Body of pancreas (tissue), 4 donors: ENCODE data around the gene DDHD1. TPM values are rescaled to one million over a fixed set of nuclear protein-coding genes. Genes with fewer than 3 reads are reported as not detected.
A peak's percentile ranks its signal among the peaks of the same experiment; 100 is the strongest.

Experiments
- ATAC-seq: fragments of 150-250 bp; one replicate; pipeline ENCODE4 v1.9.1; 2016
- DNase-seq, 4 donors: peaks; one replicate each; pipeline ENCODE4 v3.0.0-alpha.2; 2019
- H3K27ac ChIP-seq, 4 donors: fragments of 200-600 bp; sonication (generic); 1 replicate in 3 of 4; 2 replicates in 1 of 4; pipeline versions ENCODE4 v1.5.1 to v1.6.1; 2016 to 2019; ENCODE audit warnings: mild to moderate bottlenecking in 1 of 4, mixed read lengths in 1 of 4, moderate library complexity in 1 of 4
- H3K27me3 ChIP-seq, 2 donors: fragments of 200-600 bp; sonication (generic); one replicate each; pipeline ENCODE4 v1.6.0; 2016; ENCODE audit warnings: mild to moderate bottlenecking in 1 of 2
- H3K36me3 ChIP-seq, 2 donors: fragments of 200-600 bp; sonication (generic); replicated peaks in 1 of 2; 2 replicates each; pipeline ENCODE4 v1.5.1; 2016; ENCODE audit warnings: low read depth in 2 of 2; ENCODE audit not compliant: insufficient read depth in 1 of 2
- H3K4me1 ChIP-seq: fragments of 200-600 bp; sonication (generic); one replicate; pipeline ENCODE4 v1.6.0; 2016
- H3K4me3 ChIP-seq, 2 donors: fragments of 200-600 bp; sonication (generic); 1 replicate in 1 of 2; 2 replicates in 1 of 2; pipeline ENCODE4 v1.5.1; 2016 to 2019
- H3K9me3 ChIP-seq, 3 donors: fragments of 200-600 bp; sonication (generic); 1 replicate in 2 of 3; 2 replicates in 1 of 3; pipeline ENCODE4 v1.5.1; 2016
- POLR2A ChIP-seq, 3 donors: fragments of 450-650 bp; IDR thresholded peaks; one replicate each; pipeline ENCODE4 v1.6.1; 2016; ENCODE audit warnings: antibody characterized with exemption in 3 of 3, mild to moderate bottlenecking in 2 of 3
- WGBS, 2 donors: methylation state at CpG; one replicate each; pipeline ENCODE4 v1.1.5; 2017; 5-methylcytosine and 5-hydroxymethylcytosine counted together
- intact Hi-C: fragments of 100-400 bp; cut with DNase I; formaldehyde crosslinking; loops from one replicate; pipeline ENCODE4 v1.15.1; 2023
- total RNA-seq, 2 donors: library from RNA; depleted of rRNA; stranded (reverse); fragments of >200 nt; gene quantifications; one replicate each; pipeline ENCODE4 v1.1.0, GENCODE V29; 2016
- TF ChIP-seq, protein P1 (sequence below), 7 experiments: fragments of 450-650 bp in 4 of 7; fragments of 200-600 bp in 3 of 7; sonication (generic) in 3 of 7; IDR thresholded peaks; one replicate each; pipeline ENCODE4 v1.5.1; 2016 to 2019; ENCODE audit warnings: antibody characterized with exemption in 7 of 7

The DDHD1 gene
- total RNA-seq, result 10 to 100 TPM in 1 of 2 donors, 1 to 10 TPM in 1; 7.6 to 22.6 TPM

DNA sequence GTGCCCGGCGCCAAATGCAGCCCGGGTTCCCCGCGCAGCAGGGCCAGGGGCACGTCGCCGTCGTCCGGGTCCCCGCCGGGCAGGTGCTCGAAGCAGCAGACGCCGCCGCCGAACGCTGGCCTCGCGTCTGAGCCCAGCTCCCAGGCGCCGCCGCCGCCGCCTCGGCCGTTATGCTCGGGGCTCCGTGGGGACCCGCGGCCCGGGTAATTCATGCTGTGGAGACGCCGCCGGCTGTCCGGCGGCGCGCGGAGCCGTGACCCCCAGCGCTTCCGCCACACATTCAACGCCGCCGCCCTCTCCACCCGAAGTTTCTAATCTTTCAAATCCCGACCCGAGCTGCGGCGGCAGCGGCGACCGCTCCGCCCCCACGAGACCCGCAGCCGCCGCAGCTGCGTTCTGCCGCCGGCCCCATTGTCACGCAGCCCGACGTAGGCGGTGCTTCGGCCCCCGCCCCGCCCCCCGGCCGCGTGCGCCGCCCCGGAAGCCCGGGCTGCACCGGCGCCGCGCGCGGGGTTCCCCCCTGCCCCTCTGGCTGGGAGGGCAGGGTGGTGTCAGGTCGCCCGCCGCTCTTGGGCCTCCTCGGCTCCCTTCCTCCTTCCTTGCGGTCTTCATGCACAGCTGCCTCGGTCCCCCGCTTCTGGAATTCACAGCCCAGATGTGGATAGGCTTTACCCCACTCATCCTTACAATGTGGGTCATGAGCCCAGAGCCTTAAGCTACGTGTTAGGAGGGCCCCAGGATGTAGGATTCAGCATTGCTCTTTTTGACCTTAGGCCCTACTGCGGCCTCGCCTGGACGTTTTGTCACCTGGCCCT lies at the start of gene DDHD1:
DDHD1 (minus strand) TSS at position 437 of the 815 bp plus-strand sequence; CDS start at position 212, 225 bp downstream.
- TF ChIP-seq, protein P1, sequence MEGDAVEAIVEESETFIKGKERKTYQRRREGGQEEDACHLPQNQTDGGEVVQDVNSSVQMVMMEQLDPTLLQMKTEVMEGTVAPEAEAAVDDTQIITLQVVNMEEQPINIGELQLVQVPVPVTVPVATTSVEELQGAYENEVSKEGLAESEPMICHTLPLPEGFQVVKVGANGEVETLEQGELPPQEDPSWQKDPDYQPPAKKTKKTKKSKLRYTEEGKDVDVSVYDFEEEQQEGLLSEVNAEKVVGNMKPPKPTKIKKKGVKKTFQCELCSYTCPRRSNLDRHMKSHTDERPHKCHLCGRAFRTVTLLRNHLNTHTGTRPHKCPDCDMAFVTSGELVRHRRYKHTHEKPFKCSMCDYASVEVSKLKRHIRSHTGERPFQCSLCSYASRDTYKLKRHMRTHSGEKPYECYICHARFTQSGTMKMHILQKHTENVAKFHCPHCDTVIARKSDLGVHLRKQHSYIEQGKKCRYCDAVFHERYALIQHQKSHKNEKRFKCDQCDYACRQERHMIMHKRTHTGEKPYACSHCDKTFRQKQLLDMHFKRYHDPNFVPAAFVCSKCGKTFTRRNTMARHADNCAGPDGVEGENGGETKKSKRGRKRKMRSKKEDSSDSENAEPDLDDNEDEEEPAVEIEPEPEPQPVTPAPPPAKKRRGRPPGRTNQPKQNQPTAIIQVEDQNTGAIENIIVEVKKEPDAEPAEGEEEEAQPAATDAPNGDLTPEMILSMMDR (IDR thresholded peaks at IDR 0.05), result no peak
- peak; percentile 51 to 84 (median 77) for TF ChIP-seq POLR2A (IDR thresholded peaks at IDR 0.05)
- ATAC-seq (peak; percentile 94), DNase-seq (peak; percentile 76 to 85 (median 78))
- Histone ChIP-seq H3K27me3 (no peaks in the 10 kb centered on the region), H3K27ac (peak within 1 kb of the TSS in 3 of 4 donors; percentile 75 to 88 (median 83)), H3K4me3 (peak within 1 kb of the TSS; percentile 58 to 81), H3K36me3 (no peaks in the 10 kb centered on the region), H3K4me1 (peaks cover 14% of the 10 kb centered on the region), H3K9me3 (no peaks in the 10 kb centered on the region)
- whole genome bisulfite sequencing, 2 donors, result 1 to 15% methylated on average over 5 to 68 of the region's 93 CpGs
- intact Hi-C loops, result no loop called here

DNA sequence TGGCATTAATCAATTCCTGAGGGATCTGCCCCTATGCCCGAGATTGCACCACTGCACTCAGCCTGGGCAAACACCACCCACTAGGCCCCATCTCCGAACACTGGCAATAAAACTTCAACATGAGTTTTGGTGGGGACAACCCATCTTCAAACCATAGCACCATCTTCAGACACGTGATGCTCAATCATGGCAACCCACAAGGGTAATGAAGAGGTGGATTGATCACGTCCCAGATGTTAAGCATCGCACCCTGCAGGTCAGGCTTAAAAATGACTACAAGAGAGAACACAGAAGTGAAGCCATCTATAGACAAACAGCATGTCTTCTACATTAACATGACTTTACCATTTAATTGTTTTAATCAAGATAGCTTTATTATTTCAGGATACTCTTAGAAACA lies 42.8 kb upstream of the DDHD1 start:
- H3K9me3 ChIP-seq, result no peaks in the 10 kb centered on the region
- intact Hi-C loops, result no loop called here
- WGBS, 2 donors, result 83 to 85% methylated on average over 5 of the region's 5 CpGs
- DNase-seq (no peak), ATAC-seq (no peak)
- H3K27me3 ChIP-seq, result no peaks in the 10 kb centered on the region
- H3K27ac ChIP-seq, result no peak overlapping the region
- TF ChIP-seq, protein P1 (IDR thresholded peaks at IDR 0.05), result no peak
- TF ChIP-seq POLR2A (IDR thresholded peaks at IDR 0.05), result no peak
- H3K4me1 ChIP-seq, result peaks cover 7% of the 10 kb centered on the region
- H3K4me3 ChIP-seq, result no peak overlapping the region
- no peaks in the 10 kb centered on the region for H3K36me3 ChIP-seq

DNA sequence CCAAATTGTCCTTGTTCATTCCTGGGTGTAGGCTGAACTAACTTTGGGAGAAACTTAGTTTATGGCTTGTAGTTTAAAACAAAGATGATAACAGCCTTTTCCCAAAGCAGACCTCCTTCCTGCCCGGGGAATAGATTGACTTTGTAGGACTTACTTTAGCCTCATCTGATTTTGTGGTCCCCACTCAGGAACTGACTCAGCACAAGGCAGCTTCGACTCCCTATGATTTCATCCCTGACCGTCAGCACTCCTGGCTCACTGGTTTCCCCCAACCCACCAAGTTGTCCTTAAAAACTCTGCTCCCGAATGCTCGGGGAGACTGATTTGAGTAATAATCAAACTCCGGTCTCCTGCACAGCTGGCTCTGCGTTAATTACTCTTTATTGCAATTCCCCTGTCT lies 40.1 kb upstream of the DDHD1 start:
- ATAC-seq, result no peak
- intact Hi-C loops, result no loop called here
- no peak overlapping the region for H3K27ac ChIP-seq
- TF ChIP-seq, protein P1 (IDR thresholded peaks at IDR 0.05), result no peak
- TF ChIP-seq POLR2A (IDR thresholded peaks at IDR 0.05), result no peak
- no peaks in the 10 kb centered on the region for H3K27me3 ChIP-seq
- WGBS, 2 donors, result 59 to 79% methylated on average over 7 of the region's 7 CpGs
- no peaks in the 10 kb centered on the region for H3K9me3 ChIP-seq
- H3K4me1 ChIP-seq, result peaks cover 7% of the 10 kb centered on the region
- no peak overlapping the region for H3K4me3 ChIP-seq
- DNase-seq, result no peak
- H3K36me3 ChIP-seq, result no peaks in the 10 kb centered on the region

DNA sequence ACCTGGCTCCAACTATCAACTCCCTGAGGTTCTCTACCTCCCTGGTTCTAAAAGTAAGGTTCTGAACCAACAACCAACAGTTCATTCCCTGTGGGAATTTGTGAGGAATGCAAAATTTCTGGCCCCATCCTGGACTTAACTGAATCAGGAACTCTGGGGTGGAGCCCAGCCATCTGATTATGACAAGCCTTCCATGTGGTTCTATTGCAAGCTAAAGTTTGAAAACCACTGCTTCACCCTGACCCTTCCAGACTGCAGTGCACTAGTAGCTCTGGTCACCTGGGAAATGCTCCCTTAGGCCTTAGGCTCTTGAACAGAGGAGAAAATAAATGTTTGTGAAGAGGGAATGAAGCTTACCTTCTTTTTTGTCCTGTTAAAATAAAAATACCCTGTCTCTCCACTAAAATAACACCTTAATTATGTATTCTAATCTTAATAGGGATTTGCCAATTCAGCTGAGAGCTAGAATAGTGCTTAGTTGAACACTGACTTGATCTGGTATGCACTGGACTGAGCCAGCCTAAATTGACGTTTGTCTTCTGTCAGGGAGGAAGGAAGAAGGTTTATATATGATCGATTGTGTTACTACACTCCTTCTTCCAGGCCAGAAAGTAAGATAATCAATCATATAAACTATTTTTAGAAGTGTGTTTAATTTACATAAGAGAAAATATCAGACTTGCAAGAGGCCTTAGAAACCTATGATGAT lies 39.1 kb upstream of the DDHD1 start:
- DNase-seq, result no peak
- no peaks in the 10 kb centered on the region for H3K27me3 ChIP-seq
- intact Hi-C loops, result no loop called here
- WGBS, 2 donors, result 1 to 6% methylated on average over 2 of the region's 2 CpGs
- H3K27ac ChIP-seq, result no peak overlapping the region
- no peak for ATAC-seq
- H3K9me3 ChIP-seq, result no peaks in the 10 kb centered on the region
- no peak overlapping the region for H3K4me3 ChIP-seq
- no peak for TF ChIP-seq POLR2A (IDR thresholded peaks at IDR 0.05)
- TF ChIP-seq, protein P1 (IDR thresholded peaks at IDR 0.05), result no peak
- H3K36me3 ChIP-seq, result no peaks in the 10 kb centered on the region
- peaks cover 7% of the 10 kb centered on the region for H3K4me1 ChIP-seq
